ENCODE measurements around the gene LNX2. TPM values are rescaled to one million over a fixed set of nuclear protein-coding genes. Genes with fewer than 3 reads are reported as not detected.

LNX2 gene
- total RNA-seq, 1 donor from 2014 or later = 6.5 TPM

DNA sequence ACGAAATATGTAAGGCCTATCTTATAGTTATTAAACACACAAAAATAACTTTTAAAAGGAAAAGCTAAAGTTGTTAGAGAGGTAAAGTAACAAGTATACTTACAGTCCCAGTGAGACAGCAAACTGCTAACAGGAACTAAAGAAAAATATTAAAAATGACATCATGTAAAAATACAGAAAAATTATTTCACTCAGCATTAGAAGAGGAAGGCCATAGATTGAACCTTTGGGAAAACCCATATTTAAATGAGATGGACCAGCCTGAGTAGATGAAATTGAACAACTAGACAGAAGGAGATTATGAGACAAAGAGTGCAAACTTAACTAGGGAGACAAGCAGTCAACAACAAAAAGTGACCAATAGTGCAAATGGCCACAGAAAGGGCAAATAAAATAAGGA is 49.4 kb downstream of the LNX2 start:
- intact Hi-C loops (cut with micrococcal nuclease) = no loop called here

DNA sequence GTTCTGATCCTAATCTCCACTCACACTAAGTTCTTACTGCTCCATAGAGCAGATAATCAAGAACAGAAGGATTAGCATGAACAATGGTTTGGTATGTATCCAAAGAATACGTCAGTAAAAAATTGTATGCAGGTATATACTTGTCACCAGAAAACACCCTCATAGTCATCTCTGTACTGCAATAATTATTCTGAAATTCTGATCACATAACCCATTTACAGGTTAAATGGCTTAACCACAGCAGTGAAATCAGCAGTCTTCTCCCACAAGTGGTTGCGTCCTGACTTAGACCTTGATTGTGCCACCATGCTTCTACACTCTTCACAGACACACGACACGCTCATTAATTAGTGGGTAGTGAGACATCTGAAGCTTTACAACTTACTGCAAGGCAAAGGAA is 50.9 kb downstream of the LNX2 start:
- intact Hi-C loops (cut with micrococcal nuclease) = no loop called here

DNA sequence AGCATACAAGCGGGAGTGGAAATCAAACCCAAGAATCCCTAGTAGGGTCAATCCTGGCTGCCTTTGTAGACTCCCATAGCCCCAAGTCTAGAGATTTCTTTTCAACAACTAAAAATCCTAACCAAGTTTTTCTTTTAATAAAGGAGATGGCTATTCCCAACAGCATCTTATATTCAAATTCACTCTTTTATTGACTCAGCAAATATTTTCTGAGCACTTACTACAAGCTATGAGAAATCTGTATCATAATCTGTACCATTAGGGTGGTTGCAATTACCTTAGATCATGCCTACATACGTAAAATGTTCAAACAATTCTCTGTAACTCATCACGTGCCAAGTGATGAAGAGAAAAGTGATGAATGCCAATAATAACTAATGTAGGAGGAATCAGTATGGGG is 54.5 kb downstream of the LNX2 start:
- intact Hi-C loops (cut with micrococcal nuclease) = no loop called here

DNA sequence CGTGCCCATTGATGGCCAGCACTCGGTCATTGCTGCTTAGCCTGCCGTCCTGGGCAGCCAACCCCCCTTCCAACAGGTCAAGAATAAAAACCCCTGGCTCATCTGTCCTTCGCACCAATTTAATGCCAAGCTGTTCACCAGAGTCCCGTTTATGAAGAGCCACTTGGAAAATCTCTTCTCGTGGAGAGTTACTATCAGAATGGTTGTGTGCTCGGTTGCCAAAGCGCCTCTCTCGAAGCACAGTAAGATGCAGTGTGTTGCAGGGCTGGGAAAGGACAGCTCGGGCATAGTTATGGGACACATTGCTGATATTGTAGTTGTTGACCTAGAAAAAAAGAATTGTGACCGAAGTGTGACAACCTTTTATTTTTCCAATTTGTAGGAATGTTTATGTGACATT is 57.9 kb downstream of the LNX2 start:
- intact Hi-C loops (cut with micrococcal nuclease) = no loop called here

DNA sequence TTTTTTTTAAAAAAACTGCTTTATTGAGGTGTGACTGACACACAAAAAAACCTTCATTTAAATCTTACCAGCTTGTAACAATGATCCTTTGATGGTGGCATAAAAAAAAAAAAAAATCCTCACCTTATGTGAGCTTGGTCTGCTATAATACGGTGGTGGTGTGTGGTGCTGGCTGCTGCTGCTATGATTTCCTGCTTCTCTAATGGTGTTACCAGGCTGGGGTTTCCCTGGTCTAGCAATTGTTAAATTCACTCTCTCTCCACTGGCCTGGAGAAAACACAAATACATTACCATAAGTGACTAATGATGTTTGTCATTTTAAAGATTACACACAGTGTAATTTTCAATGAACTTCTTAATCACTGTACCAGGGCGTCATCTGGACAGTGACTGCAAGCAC is 60.6 kb downstream of the LNX2 start:
- intact Hi-C loops (cut with micrococcal nuclease) = no loop called here

DNA sequence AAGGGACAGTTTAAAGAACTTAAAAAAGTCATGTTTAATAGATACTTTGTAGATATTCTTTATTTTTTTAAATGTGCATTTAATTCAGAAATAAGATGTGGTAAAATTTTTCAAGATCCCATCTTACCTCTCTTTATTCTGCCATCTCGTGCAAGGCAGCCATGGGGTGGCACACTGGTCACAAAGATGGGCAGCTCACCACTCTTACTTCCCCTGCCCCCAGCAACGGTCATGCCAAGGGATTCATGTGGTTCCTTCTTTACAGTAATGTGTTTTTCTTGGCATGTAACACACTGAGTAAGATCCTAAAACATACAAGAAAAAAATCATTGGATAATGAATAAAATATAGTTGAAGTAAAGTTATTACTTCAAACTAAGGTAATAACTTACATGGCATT is 64.2 kb downstream of the LNX2 start:
- intact Hi-C loops (cut with micrococcal nuclease) = no loop called here

DNA sequence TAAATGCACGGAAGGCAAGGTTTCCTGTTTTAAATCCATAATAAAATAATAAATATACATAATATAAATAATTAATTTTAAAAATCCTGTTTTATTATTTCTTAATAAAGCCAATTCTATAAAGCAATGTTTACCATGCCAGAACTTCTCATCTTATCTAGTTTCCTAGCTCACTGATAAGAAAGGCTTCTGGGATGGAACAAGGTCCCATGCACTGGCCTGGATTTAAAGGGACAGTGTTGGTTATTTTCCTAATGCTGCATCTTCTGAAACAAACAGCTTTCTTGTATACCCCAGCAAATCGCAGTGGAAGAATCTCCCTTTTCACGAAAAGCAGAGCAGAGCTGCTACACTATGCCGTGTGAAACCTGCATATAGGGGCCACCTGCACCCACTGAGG is 68.8 kb downstream of the LNX2 start:
- intact Hi-C loops (cut with micrococcal nuclease) = no loop called here

DNA sequence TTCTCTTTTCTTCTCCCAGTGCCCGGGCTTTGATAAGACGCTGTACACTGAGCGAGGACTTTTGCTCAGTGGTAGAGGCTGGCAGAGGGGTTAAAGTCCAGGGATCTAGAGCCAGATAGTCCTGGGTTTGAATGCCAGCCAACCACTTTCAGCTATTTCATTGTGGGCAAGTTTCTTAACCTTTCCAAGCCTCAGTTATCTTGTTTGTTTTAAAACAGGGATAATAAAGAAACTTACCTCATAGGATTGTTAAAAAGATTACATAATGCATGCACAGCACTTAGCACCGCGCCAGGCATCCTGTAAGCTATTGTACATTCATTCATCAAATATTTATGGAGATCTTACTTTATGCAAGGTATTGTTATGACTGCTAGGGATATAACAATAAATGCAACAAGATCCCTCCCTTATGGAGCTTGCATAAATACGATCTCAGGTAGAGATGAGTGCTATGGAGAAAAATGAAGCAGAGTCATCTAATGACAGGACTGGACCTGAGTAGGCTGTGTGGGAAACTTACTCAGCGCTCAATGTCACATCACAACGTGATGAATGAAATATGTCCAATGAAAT is 70.8 kb downstream of the LNX2 start:
- intact Hi-C loops (cut with micrococcal nuclease) = no loop called here

DNA sequence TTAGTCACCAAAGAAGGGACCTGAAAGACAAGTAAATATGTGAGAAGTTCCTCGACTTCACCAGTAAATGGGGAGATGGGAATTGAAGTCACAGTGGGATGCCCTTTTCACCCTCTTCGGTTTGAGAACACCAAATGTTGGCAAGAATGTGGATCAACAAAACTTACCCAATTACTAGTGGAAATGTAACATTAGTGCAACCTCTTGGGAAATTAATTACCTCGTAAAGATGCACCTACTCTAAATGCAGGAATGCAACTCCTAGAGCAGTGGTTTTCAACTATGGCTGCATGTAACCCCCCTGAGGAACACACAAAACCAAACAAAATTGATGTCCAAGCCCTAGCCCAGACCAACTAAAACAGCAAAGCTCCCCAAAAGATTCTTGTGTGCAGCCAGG is 78.1 kb downstream of the LNX2 start:
- intact Hi-C loops (cut with micrococcal nuclease) = no loop called here

DNA sequence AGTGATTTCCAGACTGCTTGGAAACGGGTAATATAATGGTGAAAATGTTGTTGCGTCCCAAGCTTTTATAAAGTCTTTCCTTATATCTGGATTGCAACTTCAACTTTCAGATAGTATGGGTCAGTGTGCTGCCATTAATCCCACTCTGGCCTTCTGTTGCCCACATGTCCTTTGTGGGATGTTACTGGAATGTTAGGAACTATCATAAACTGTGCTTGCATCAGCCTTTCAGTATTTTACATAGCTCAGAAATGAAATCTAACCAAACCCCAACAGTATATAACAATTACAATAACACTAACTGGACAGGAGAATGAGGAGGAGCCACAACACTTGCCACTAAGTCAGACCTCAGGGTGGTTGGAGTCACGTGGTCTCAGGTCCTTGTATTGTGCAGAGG is 78.9 kb downstream of the LNX2 start:
- intact Hi-C loops (cut with micrococcal nuclease) = no loop called here

DNA sequence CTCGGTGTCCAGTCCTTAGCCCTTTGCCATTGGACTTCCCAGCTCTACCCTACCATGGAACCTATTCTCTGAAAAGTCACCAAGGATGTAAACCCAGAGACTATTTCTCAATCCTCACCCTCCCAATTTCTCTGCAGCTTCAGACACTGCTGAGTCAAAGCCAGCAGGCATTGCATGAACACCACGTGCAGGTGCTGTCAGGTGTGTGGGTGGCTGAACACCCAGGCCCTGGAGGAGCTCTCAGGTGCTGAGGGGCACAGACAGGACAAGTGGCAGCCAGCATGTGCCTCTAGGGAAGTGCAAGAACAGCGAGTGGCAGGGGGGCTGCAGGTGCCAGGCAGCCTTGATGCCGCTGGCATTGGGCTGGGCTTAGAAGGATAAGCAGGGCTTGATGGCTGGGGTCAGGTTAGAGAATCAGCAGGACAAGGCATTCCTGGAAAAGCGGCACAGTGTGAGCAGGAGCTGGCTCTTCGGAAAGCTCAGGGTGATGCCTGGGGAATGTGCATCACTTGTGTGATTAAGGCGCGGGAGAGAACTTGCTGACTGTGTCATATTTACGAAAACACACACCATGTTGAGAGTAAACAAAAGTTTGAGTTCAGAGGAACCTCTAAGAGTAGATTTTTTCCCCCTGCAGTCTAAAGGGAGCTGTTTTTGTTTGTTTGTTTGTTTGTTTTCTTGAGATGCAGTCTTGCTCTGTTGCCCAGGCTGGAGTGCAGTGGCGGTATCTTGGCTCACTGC is 83.8 kb downstream of the LNX2 start:
- intact Hi-C loops (cut with micrococcal nuclease) = loop anchor here (10.0 kb wide), 2 partner anchors 132 to 448 kb away; partner anchors contain the start of gene URAD

DNA sequence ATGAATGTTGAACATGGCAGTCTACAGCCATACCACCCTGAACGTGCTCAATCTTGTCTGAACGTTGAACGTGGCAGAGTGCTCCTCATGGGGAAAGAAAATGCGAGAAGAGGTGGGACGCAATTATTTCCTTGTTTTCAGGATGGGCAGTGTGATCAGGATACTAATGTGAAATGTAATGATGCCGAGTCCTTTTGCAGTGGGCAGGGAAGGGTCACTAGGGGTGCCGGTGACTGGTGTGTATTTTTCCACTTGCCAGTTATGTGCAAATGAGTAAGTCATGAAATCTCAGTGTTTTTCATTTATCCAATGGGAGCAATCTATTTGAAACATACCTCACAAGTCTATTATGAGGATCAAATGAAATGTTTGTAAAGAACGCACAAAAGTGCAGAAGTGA is 84.8 kb downstream of the LNX2 start:
- intact Hi-C loops (cut with micrococcal nuclease) = loop anchor here (10.0 kb wide), 2 partner anchors 131 to 449 kb away; partner anchors contain the start of gene URAD

DNA sequence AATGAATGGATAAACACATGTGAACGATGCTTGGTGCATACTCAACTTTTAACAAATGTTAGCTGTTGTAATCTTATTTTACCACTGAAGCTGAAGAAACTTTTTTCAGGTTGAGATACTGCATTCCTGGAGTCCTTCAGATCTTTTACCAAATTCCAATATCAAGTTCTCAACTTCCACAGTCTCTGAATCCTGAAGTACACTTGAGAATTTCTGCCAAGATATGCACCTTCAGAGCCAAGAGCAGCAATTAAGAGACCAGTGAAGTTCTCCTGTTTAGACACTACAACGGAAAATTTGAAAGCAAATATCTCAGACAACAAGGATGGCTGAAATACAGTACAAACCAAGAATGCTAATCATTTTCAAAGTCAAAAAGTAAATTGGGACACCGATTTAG is 85.3 kb downstream of the LNX2 start:
- intact Hi-C loops (cut with micrococcal nuclease) = loop anchor here (10.0 kb wide), 2 partner anchors 130 to 450 kb away; partner anchors contain the start of gene URAD

DNA sequence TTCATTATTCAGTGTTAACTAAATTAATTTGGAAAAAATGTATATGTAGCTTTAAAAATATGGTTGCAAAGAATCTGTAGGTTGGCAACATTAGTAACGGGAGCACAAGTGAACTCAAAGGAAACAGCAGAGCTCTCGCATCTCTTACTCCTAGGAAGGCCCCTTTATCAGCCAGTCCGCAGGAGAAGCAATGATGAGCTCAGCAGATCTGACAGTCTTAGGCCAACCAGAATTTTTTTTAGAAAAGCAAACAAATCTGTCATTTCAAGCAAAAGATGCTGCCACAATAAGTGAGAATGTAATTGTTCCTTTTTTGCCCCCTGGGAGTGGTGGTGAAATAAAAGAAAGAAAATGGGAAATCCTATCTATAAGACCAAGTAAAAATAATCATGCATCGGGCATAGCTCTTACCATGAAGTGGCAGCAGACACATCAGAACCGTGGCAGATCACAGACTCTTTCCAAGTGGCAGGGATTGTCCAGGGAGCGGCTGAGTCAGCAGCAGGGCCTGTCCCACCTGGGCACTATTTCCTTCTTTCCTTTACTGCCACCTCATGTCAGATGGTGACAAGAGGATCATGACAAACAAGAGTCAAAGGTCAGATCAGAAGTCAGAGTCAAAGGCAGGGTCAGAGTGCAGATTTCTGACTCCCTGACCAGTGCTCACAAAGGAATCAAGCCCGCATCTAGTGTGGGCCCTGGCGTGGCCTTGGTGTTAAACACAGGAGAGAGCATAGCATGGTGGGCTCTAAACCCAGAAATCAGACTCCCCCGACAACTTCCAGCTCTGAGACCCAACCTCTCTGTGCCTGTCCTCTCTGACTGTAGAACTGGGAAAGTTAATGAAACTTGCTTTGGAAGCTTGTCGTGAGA is 86.0 kb downstream of the LNX2 start:
- intact Hi-C loops (cut with micrococcal nuclease) = loop anchor here (10.0 kb wide), 2 partner anchors 130 to 450 kb away; partner anchors contain the start of gene URAD

DNA sequence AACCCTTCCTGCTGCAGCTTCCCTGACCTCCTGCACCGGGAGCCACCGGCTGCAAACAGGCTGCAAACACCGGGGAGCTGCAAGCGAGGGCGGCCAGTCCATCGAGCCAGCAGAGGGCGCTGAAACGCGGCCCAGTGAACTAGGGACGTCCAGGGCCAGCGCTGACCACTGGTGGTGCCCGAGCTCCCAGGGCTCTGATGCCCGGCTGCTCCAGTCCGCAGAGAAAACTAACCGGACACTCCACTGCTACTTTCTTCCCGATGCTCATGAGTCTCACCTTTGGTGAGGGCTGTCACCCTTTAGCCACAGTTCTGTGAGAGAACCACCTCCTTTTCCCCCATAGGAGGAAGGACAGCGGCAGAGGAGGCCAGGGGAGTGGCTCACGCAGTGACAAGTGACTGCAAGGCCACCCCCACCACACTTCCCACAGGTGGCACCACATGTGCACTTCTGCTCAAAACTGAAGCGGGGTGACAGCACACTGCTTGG is 87.1 kb downstream of the LNX2 start:
- intact Hi-C loops (cut with micrococcal nuclease) = loop anchor here (1.0 to 10.0 kb wide), 5 partner anchors 128 to 452 kb away; partner anchors contain the start of gene URAD

DNA sequence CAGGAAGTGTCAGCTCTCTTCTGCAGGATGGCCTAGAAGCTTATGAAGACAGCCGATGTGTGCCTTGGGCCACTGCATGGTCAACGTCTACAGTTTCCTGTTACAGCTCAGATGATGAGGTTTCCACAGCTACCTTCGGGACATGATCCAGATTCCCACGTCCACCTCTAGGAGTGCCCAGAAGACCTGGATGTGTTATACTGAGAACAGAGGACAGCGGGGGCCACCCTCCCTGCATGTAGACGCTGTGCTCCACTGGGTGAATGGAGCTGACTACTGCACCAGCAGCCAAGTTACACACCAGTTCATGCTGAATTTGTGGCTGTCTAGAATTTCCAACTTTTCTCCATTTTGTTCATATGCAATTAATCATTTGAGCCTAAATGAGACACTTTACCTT is 91.4 kb downstream of the LNX2 start:
- intact Hi-C loops (cut with micrococcal nuclease) = no loop called here

DNA sequence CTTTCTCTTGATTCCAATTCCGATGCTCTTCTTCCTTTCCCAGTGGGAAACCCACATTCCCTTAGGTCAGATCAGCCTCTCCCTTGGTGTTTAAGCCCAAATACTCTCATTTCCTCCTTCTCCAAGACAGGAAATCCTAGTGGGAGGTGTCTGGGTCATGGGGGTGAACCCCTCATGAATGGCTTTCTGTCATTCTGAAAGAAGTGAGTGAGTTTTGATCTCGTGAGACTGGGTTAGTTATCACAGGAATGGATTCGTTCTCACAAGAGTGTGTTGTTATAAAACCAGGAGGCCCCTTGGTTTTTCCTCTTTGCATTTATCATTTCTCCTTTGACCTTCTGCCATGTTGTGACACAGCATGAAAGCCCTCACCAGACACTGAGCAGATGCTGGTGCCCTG is 93.8 kb downstream of the LNX2 start:
- intact Hi-C loops (cut with micrococcal nuclease) = no loop called here

DNA sequence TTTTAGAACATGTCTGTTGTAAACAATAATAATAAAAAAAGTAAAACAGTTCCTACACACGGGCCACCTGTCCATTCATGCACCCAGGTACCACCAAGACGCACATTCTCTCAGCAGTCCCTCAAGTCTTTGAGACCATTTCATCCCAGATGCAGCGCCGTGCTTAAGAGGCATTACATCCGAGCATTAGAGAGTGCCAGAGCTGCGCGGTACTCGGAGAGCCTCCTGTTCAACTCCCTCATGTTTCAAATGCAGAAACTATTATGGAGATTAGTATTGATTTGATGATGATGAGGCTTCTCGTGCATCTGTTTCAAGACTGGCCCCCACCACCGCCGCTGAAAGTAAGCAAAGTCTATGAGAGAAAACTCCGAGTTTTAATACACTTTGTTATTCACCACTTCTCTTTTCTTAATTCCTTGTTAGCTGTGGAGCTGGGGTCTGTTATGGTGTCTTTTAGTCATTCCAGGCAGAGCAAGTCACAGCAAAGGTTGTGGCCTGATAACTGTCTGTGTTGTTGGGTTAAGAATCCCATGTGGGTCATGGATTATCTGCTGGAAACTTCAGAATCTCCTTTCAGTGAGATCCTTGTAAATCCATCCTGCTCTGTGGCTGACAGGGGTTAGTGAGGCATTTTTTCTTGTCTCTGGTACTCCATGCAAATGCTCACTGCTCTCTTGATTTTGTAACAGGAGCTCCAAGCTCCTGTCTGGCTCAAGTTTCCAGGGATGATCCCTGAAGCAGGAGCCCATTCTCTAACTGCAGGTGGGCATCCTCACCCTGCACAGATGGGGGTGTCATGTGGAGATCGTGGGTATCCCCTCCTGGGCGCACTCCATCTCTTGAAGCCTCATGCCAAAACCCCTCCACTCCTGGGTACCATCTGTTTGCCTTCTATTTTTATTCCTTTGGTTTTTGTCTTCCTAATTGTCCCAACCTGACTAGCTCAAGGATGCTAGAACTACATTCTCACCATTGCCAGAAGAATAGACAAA is 95.1 kb downstream of the LNX2 start:
- intact Hi-C loops (cut with micrococcal nuclease) = no loop called here

DNA sequence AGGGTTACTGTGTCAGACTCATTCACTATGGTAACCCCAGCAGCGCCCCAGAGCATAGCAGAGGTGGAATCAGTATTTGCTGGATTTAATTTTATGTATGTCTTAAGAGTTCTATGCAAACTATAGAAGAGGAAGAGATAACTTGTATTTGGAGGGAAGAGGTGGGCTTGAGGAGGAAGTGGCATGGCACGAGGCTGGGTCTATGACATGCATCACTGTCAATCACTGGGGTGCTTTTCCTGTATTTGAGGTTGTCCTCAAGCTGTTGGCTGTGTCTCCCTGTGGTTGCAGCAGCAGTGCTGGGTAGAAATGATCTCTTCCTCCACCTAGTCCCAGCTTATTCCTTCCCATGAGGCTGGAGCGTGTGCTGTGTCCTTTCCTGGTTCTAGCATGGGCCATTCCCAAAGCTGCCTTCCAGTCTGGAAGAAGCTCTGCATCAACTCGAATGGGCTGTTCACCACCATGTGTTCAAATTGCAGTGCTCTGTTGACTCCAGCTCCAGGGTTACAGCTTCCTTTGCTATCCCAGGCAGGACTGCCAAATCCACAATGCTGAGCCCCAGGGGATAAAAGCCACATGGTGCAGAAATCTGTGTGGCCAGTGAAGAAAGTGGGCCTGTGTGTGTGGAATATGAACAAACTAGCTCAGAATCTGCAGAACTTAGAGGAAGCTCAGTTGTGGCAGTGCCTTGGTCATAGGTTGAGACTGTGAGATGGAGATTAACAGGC is 96.8 kb downstream of the LNX2 start:
- intact Hi-C loops (cut with micrococcal nuclease) = no loop called here

DNA sequence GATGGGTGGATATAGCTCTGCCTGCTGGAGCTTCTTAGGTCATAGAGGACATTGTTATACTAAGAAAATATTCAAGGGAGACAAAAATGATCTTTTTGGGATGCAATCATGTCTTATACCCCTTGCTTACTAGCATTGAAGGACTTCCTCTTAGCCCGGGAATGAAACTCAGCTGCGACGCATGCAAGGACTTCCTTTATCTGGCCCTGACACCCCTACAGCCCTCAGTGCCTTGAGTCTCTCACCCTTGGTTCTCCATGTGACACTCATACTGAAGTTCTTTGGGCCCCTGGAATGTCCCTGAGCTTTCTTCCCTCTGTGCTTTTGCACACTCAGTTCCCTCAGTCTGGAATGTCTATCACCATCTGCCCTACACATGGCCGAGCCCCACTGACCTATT is 97.5 kb downstream of the LNX2 start:
- intact Hi-C loops (cut with micrococcal nuclease) = no loop called here

Data from T-helper 1 cell treated with Interleukin-12 subunit alpha and Interleukin-12 subunit beta and Interleukin-4 antibody, amounts not matched to agents 30 ng/mL and 1 ng/mL, for 36 hours (primary cell).